ENCODE results near the gene CAV3.

- no peak for TF ChIP-seq POLR2A (IDR thresholded peaks at IDR 0.05; ENCODE audit: low read depth, low read length)
- TF ChIP-seq POLR2AphosphoS5 (IDR thresholded peaks at IDR 0.05; ENCODE audit: low read depth, low read length): no peak
- TF ChIP-seq TAF1 (IDR thresholded peaks at IDR 0.05; ENCODE audit: borderline replicate concordance, low read depth, low read length): no peak
These were observed 40.4 kb downstream of the CAV3 start for GRCh38 chr3:8773941-8774542.

Measured in GM12892 (cell line).